Measurements from ENCODE around the gene ACBD4. TPM values are rescaled to one million over a fixed set of nuclear protein-coding genes. Genes with fewer than 3 reads are reported as not detected.
A peak's percentile ranks its signal among the peaks of the same experiment; 100 is the strongest.

Gene ACBD4
- total and polyA plus RNA-seq, 2 of the 13 experiments (the other 11 are each of a cell fraction or from before 2014, with no cell fraction given): 16.1 to 26.9 TPM

DNA sequence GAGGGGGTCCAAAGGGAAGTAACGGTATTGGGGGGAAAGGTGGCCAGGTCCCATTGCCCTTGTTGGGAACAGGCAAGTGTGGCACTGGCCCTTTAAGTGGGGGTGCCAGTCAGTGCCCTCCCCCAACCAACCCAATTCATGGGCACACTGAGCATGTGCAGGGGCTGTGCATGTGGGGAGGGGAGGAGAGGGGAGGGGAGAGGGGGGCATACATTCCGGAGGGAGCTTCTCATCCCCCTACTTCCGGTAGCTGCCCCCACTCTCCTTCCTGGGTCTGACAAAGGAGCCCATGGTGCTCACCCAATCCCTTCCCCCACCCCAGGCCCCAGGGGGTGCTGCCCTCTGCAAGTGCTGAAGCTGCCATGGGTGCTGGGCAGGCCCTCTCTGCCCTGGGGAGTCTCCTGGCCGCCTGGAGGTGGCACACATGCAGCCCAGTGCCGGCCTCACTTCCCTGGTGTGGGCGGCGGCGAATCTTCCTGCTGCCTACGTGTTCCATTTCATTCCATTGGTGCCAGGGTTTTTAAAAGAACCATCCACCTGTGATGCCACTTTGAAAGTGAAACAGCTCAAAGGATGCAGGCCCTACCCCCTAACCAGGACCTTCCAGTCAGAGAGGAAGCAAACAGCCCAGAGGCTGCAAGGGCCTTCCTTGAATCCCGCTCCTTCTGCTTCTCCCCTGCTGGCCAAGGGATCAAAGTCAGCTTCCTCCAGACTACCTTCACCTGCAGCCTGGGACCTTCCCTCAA is 37.2 kb downstream of the ACBD4 start (continued):
- TF ChIP-seq EZH2 (conservative IDR thresholded peaks at IDR 0.05; ENCODE audit: low read depth, low read length): no peak
- no peak for TF ChIP-seq SMAD9 (CRISPR knock-in tag; IDR thresholded peaks at IDR 0.05)
- TF ChIP-seq, protein P1, sequence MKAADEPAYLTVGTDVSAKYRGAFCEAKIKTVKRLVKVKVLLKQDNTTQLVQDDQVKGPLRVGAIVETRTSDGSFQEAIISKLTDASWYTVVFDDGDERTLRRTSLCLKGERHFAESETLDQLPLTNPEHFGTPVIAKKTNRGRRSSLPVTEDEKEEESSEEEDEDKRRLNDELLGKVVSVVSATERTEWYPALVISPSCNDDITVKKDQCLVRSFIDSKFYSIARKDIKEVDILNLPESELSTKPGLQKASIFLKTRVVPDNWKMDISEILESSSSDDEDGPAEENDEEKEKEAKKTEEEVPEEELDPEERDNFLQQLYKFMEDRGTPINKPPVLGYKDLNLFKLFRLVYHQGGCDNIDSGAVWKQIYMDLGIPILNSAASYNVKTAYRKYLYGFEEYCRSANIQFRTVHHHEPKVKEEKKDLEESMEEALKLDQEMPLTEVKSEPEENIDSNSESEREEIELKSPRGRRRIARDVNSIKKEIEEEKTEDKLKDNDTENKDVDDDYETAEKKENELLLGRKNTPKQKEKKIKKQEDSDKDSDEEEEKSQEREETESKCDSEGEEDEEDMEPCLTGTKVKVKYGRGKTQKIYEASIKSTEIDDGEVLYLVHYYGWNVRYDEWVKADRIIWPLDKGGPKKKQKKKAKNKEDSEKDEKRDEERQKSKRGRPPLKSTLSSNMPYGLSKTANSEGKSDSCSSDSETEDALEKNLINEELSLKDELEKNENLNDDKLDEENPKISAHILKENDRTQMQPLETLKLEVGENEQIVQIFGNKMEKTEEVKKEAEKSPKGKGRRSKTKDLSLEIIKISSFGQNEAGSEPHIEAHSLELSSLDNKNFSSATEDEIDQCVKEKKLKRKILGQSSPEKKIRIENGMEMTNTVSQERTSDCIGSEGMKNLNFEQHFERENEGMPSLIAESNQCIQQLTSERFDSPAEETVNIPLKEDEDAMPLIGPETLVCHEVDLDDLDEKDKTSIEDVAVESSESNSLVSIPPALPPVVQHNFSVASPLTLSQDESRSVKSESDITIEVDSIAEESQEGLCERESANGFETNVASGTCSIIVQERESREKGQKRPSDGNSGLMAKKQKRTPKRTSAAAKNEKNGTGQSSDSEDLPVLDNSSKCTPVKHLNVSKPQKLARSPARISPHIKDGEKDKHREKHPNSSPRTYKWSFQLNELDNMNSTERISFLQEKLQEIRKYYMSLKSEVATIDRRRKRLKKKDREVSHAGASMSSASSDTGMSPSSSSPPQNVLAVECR (CRISPR knock-in tag; IDR thresholded peaks at IDR 0.05; ENCODE audit: borderline replicate concordance): peak; percentile 59; the same call in 1 of the 2 replicates
- TF ChIP-seq EEA1 (CRISPR knock-in tag; IDR thresholded peaks at IDR 0.05; ENCODE audit: borderline replicate concordance): 0 out of 2 replicates have a peak, but pooled peaks have one; percentile 56
- no peak for TF ChIP-seq KDM5B (CRISPR knock-in tag; IDR thresholded peaks at IDR 0.05; ENCODE audit: borderline replicate concordance)
- peak; percentile 92; the same call in 1 of the 2 replicates for TF ChIP-seq AHR (CRISPR knock-in tag; IDR thresholded peaks at IDR 0.05)
- 0 out of 2 replicates have a peak, but pooled peaks have one; percentile 55 for TF ChIP-seq ZNF674 (CRISPR knock-in tag; IDR thresholded peaks at IDR 0.05; ENCODE audit: low read depth)
- peak; percentile 51; the same call in 1 of the 2 replicates for TF ChIP-seq GATAD1 (CRISPR knock-in tag; IDR thresholded peaks at IDR 0.05)
- TF ChIP-seq ZNF33B (CRISPR knock-in tag; IDR thresholded peaks at IDR 0.05): no peak
- no peak for TF ChIP-seq SATB2 (CRISPR knock-in tag; IDR thresholded peaks at IDR 0.05)
- TF ChIP-seq U2AF1 (optimal IDR thresholded peaks at IDR 0.05; ENCODE audit: low read depth, low read length): no peak
- TF ChIP-seq SIX4 (CRISPR knock-in tag; IDR thresholded peaks at IDR 0.05): no peak
- no peak for TF ChIP-seq SP2 (CRISPR knock-in tag; IDR thresholded peaks at IDR 0.05)
- TF ChIP-seq KMT2B (CRISPR knock-in tag; IDR thresholded peaks at IDR 0.05): no peak
- TF ChIP-seq SCMH1 (CRISPR knock-in tag; IDR thresholded peaks at IDR 0.05; ENCODE audit: borderline replicate concordance): no peak
- TF ChIP-seq ZNF460 (CRISPR knock-in tag; IDR thresholded peaks at IDR 0.05; ENCODE audit: borderline replicate concordance): no peak
- no peak for TF ChIP-seq USF2 (IDR thresholded peaks at IDR 0.05; ENCODE audit: low read depth, low read length)
- TF ChIP-seq USF2 (CRISPR knock-in tag; IDR thresholded peaks at IDR 0.05; ENCODE audit: borderline replicate concordance): no peak
- TF ChIP-seq E2F1 (CRISPR knock-in tag; IDR thresholded peaks at IDR 0.05): no peak
- TF ChIP-seq, protein P2, sequence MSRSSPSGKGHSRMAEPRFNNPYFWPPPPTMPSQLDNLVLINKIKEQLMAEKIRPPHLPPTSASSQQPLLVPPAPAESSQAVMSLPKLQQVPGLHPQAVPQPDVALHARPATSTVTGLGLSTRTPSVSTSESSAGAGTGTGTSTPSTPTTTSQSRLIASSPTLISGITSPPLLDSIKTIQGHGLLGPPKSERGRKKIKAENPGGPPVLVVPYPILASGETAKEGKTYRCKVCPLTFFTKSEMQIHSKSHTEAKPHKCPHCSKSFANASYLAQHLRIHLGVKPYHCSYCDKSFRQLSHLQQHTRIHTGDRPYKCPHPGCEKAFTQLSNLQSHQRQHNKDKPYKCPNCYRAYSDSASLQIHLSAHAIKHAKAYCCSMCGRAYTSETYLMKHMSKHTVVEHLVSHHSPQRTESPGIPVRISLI (CRISPR knock-in tag; IDR thresholded peaks at IDR 0.05; ENCODE audit: borderline replicate concordance): peak; percentile 72; the same call in 1 of the 2 replicates
- TF ChIP-seq ZFP90 (CRISPR knock-in tag; IDR thresholded peaks at IDR 0.05; ENCODE audit: borderline replicate concordance): no peak
- no peak for TF ChIP-seq ZNF256 (CRISPR knock-in tag; conservative IDR thresholded peaks at IDR 0.05)
